MM.1S (cell line): ENCODE data around the gene EMC8.

Source experiments
- DNase-seq: peaks from one replicate; pipeline ENCODE4 v3.0.0-alpha.2; 2015
- H2AFZ ChIP-seq: fragments of 300-600 bp; sonication (generic); 2 replicates; pipeline ENCODE4 v1.6.0; 2016; ENCODE audit warnings: antibody characterized with exemption, low read length
- H3F3A ChIP-seq: fragments of 300-600 bp; sonication (generic); 2 replicates; pipeline ENCODE4 v1.6.1; 2016; ENCODE audit warnings: mild to moderate bottlenecking, antibody characterized with exemption, low read length, moderate library complexity, mixed read lengths; ENCODE audit not compliant: insufficient read depth
- H3K27ac ChIP-seq: fragments of 300-600 bp; sonication (generic); 2 replicates; pipeline ENCODE4 v1.5.1; 2016; ENCODE audit warnings: mild to moderate bottlenecking, low read length
- H3K27me3 ChIP-seq: fragments of 300-600 bp; sonication (generic); replicated peaks from 2 replicates; pipeline ENCODE4 v1.6.0; 2016; ENCODE audit warnings: low read length; ENCODE audit not compliant: insufficient read depth
- H3K36me3 ChIP-seq: fragments of 300-600 bp; sonication (generic); replicated peaks from 2 replicates; pipeline ENCODE4 v1.6.1; 2016; ENCODE audit warnings: mild to moderate bottlenecking, low read length, mixed read lengths; ENCODE audit not compliant: insufficient read depth
- H3K4me1 ChIP-seq: fragments of 300-600 bp; sonication (generic); 2 replicates; pipeline ENCODE4 v1.6.1; 2016; ENCODE audit warnings: low read length, mixed read lengths
- H3K4me2 ChIP-seq: fragments of 300-600 bp; sonication (generic); 2 replicates; pipeline ENCODE4 v1.6.0; 2016; ENCODE audit warnings: low read depth, low read length
- H3K4me3 ChIP-seq: fragments of 300-600 bp; sonication (generic); 2 replicates; pipeline ENCODE4 v1.5.1; 2016; ENCODE audit warnings: low read length, mixed read lengths
- H3K79me2 ChIP-seq: fragments of 300-600 bp; sonication (generic); 2 replicates; pipeline ENCODE4 v1.6.1; 2016; ENCODE audit warnings: mixed run types, low read length, mixed read lengths
- H3K9ac ChIP-seq: fragments of 300-600 bp; sonication (generic); 2 replicates; pipeline ENCODE4 v1.6.1; 2016; ENCODE audit warnings: low read length, mixed read lengths
- H3K9me2 ChIP-seq: fragments of 300-600 bp; sonication (generic); replicated peaks from 2 replicates; pipeline ENCODE4 v1.6.1; 2016; ENCODE audit warnings: mild to moderate bottlenecking, low read length, mixed read lengths; ENCODE audit not compliant: insufficient read depth
- H3K9me3 ChIP-seq: fragments of 300-600 bp; sonication (generic); replicated peaks from 2 replicates; pipeline ENCODE4 v1.6.1; 2016; ENCODE audit warnings: mild to moderate bottlenecking, low read length, mixed read lengths; ENCODE audit not compliant: insufficient read depth
- H4K20me1 ChIP-seq: fragments of 300-600 bp; sonication (generic); 2 replicates; pipeline ENCODE4 v1.6.1; 2016; ENCODE audit warnings: mild to moderate bottlenecking, low read length, moderate library complexity, mixed read lengths; ENCODE audit not compliant: insufficient read depth
- EZH2 ChIP-seq: fragments of 300-600 bp; sonication (generic); optimal IDR thresholded peaks from 2 replicates; pipeline ENCODE3; 2017; ENCODE audit warnings: low read depth, mild to moderate bottlenecking, antibody characterized with exemption, low read length, mixed read lengths
- EZH2phosphoT487 ChIP-seq: fragments of 300-600 bp; sonication (generic); IDR thresholded peaks from 2 replicates; pipeline ENCODE4 v1.6.1; 2018; ENCODE audit warnings: antibody characterized with exemption, low read length
- TF ChIP-seq, protein P1 (sequence below): fragments of 300-600 bp; sonication (generic); IDR thresholded peaks from 2 replicates; pipeline ENCODE4 v1.5.1; 2016; ENCODE audit warnings: antibody characterized with exemption, low read length, mixed read lengths

Gene EMC8

DNA sequence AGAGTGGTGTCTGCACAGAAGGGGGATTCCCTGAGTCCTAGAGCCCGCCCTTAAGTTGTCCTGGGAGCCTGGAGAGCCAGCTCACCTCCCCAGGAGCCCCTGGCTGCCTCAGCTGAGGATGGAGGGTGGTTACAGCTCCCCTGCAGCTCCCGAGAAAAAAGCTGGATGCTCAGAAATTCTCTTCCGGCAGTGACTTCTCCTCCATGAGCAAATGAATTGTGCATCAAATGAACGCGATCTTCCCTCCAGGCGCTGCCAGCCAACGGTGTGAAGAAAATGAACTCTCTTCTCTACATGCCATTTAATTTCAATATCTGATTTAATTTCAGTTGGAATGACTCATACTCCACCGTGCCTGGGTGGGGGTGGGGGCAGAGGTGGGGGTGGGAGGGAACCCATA is 34.1 kb downstream of the EMC8 start:
- Histone ChIP-seq H3K27ac (no peak overlapping the region), H3K4me3 (no peak overlapping the region), H3K9me3 (no peaks in the 10 kb centered on the region), H3K9me2 (no peaks in the 10 kb centered on the region), H3K79me2 (no peaks in the 10 kb centered on the region), H3K27me3 (peaks cover 9% of the 10 kb centered on the region), H3K9ac (no peak overlapping the region), H3K4me2 (no peak overlapping the region), H4K20me1 (no peaks in the 10 kb centered on the region), H3F3A (no peaks in the 10 kb centered on the region), H2AFZ (no peak overlapping the region), H3K36me3 (no peaks in the 10 kb centered on the region), H3K4me1 (no peaks in the 10 kb centered on the region)
- no peak for DNase-seq
- TF ChIP-seq EZH2, result no peak
- TF ChIP-seq EZH2phosphoT487, result no peak
- TF ChIP-seq, protein P1, sequence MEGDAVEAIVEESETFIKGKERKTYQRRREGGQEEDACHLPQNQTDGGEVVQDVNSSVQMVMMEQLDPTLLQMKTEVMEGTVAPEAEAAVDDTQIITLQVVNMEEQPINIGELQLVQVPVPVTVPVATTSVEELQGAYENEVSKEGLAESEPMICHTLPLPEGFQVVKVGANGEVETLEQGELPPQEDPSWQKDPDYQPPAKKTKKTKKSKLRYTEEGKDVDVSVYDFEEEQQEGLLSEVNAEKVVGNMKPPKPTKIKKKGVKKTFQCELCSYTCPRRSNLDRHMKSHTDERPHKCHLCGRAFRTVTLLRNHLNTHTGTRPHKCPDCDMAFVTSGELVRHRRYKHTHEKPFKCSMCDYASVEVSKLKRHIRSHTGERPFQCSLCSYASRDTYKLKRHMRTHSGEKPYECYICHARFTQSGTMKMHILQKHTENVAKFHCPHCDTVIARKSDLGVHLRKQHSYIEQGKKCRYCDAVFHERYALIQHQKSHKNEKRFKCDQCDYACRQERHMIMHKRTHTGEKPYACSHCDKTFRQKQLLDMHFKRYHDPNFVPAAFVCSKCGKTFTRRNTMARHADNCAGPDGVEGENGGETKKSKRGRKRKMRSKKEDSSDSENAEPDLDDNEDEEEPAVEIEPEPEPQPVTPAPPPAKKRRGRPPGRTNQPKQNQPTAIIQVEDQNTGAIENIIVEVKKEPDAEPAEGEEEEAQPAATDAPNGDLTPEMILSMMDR, result no peak

DNA sequence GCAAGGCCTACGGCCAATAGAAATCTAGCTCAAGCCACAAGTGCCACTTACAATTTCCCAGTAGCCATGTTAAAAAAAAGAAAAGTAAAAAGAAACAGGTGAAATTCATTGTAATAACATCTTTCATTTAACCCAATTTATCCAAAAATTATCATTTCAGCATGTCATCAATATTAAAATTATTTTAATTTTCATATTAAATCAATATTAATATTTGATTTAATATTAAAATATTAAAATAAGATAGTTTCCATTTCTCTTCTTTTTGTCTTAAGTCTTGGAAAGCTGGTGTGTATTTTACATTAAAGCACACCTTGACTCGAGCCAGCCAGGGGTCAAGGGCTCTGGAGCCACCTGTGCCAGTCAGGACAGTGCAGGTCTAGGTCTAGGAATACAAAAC is 35.7 kb downstream of the EMC8 start:
- no peak overlapping the region for H3K4me3 ChIP-seq
- no peak overlapping the region for H3K9ac ChIP-seq
- TF ChIP-seq, protein P1, result no peak
- TF ChIP-seq EZH2 (no peak), EZH2phosphoT487 (no peak)
- no peak overlapping the region for H3K4me2 ChIP-seq
- DNase-seq, result no peak
- H3K9me3 ChIP-seq, result no peaks in the 10 kb centered on the region
- no peaks in the 10 kb centered on the region for H3F3A ChIP-seq
- H3K4me1 ChIP-seq, result no peaks in the 10 kb centered on the region
- H3K27me3 ChIP-seq, result peaks cover 12% of the 10 kb centered on the region
- H3K9me2 ChIP-seq, result no peaks in the 10 kb centered on the region
- no peaks in the 10 kb centered on the region for H3K79me2 ChIP-seq
- no peak overlapping the region for H2AFZ ChIP-seq
- H3K36me3 ChIP-seq, result no peaks in the 10 kb centered on the region
- no peaks in the 10 kb centered on the region for H4K20me1 ChIP-seq
- H3K27ac ChIP-seq, result no peak overlapping the region

DNA sequence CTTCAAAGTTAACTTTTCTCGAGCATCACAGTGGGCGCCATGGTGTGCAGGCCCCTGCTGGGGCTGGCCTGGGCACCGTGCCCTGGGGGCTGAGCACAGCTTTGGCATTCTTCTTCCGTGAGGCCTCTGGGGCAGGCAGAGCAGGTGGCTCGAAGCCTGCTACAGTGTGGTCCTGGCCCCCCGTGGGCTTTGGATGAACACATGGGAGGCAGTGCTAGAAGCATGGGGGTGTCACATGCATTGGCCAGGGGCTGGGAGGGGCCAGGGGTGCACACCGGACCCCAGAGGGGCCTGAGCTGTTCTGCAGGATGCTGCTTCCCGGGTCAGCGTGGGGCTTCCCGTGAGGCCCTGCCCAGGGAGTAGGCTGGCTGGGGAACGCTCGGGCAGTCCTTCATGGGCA is 36.4 kb downstream of the EMC8 start:
- Histone ChIP-seq H3K4me3 (no peak overlapping the region), H3K36me3 (no peaks in the 10 kb centered on the region), H3K27me3 (peaks cover 12% of the 10 kb centered on the region), H3K9me3 (no peaks in the 10 kb centered on the region), H3K27ac (no peak overlapping the region), H4K20me1 (no peaks in the 10 kb centered on the region), H3K9ac (no peak overlapping the region), H3K9me2 (no peaks in the 10 kb centered on the region), H3K4me1 (no peaks in the 10 kb centered on the region), H3K79me2 (no peaks in the 10 kb centered on the region), H2AFZ (no peak overlapping the region), H3K4me2 (no peak overlapping the region), H3F3A (no peaks in the 10 kb centered on the region)
- TF ChIP-seq, protein P1, result no peak
- TF ChIP-seq EZH2phosphoT487, result no peak
- TF ChIP-seq EZH2, result no peak
- no peak for DNase-seq
